DOHH2 (cell line): ENCODE results near the gene IGSF6.

Experiments
- EZH2phosphoT487 ChIP-seq: fragments of 200-600 bp; sonication (generic); IDR thresholded peaks from 2 replicates; pipeline ENCODE4 v1.6.1; 2017; ENCODE audit warnings: borderline replicate concordance, mild to moderate bottlenecking, antibody characterized with exemption, low read length, moderate library complexity, mixed read lengths
- TF ChIP-seq, protein P1 (sequence below): fragments of 200-600 bp; sonication (generic); IDR thresholded peaks from one replicate; pipeline ENCODE4 v1.5.1; 2014; ENCODE audit warnings: antibody characterized with exemption, mild to moderate bottlenecking, low read depth, low read length; ENCODE audit not compliant: poor library complexity, severe bottlenecking

DNA sequence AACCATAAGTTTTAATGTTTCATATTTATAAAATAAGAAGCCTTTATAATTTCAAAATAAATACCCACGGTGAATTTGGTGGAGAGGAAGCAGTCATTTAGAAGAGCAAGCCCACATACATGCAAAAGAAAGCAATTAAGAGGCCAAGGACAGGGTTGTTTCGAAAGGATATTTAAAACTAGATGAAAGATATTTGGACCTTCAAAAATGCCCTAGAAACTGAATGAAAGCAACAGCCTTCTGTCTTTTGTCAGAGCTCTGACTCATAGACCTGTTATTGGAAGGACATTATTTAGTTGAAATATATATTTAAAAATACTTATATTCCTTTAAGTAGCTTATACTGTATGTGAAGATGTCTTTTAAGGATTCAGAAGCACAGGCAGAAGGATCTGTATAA, 61.6 kb downstream of the IGSF6 start:
- TF ChIP-seq, protein P1, sequence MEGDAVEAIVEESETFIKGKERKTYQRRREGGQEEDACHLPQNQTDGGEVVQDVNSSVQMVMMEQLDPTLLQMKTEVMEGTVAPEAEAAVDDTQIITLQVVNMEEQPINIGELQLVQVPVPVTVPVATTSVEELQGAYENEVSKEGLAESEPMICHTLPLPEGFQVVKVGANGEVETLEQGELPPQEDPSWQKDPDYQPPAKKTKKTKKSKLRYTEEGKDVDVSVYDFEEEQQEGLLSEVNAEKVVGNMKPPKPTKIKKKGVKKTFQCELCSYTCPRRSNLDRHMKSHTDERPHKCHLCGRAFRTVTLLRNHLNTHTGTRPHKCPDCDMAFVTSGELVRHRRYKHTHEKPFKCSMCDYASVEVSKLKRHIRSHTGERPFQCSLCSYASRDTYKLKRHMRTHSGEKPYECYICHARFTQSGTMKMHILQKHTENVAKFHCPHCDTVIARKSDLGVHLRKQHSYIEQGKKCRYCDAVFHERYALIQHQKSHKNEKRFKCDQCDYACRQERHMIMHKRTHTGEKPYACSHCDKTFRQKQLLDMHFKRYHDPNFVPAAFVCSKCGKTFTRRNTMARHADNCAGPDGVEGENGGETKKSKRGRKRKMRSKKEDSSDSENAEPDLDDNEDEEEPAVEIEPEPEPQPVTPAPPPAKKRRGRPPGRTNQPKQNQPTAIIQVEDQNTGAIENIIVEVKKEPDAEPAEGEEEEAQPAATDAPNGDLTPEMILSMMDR: no peak
- no peak for TF ChIP-seq EZH2phosphoT487
